SHP77 (cell line): ENCODE measurements around the gene SPINK13.
"Not testable (repeated sequence)": the region's sequence is repeated elsewhere in the genome, so short reads cannot be mapped to it uniquely, and the experiment has no call there.

Source experiments
- DNase-seq, 2 experiments: peaks; one replicate each; lab custom pipeline; 2025; lab: John Stamatoyannopoulos, UW

The SPINK13 gene, protein sequence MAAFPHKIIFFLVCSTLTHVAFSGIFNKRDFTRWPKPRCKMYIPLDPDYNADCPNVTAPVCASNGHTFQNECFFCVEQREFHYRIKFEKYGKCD

DNA sequence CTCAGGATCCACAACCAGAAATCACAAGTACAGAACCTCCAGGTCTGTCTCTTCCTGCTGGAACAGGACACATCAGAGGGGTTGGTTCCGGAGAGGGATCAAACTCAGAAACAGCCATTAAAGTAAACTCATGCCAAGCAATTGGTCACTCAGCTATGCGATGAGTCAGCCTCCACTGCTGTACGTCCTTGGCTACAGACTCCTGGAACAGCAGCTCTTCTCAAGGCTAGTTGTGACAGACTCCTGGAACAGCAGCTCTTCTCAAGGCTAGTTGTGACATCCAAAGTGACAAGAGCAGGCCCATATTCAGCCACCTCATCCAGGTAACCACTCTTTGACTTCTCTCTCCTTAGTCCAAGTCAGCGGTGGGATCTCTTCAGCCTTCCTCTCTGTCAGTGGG is at the start of gene SPINK13:
SPINK13 (plus strand) TSS at position 229 of the 400 bp plus-strand sequence. CDS start 1,279 bp downstream, outside the sequence.
- DNase-seq = no peak

- no peak for DNase-seq
Observed at GRCh38 chr5:148221508-148221907, 47.1 kb upstream of the SPINK13 start.

GRCh38 chr5:148224117-148224742 is 44.4 kb upstream of the SPINK13 start:
- DNase-seq = no peak

DNA sequence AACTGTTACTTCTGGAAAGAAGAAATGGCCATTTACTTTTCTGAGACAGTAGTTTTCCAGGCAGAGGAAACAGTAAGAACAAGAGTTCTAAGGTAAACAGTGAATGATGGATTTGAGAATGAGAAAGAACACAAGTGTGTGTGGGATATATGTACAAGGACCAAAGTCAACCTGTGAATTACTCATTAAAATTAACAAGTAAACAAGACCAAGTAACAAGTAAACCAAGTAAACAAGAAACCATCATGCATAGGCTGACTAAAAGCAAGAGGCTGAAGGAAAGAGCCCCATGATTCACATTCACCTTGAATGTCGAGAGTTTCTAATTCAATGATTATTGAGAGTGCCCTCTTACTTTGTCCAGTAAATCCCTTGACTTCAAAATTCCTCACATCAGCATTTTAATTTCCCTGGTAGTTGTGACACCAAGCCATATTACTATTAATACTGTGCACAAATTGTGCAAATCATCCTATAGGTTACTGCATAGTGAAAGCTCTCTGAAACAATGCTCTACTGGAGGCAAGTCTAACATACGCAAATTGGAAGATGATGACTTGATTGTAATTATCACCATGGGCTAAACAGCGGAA is 40.1 kb upstream of the SPINK13 start:
- DNase-seq = no peak

DNA sequence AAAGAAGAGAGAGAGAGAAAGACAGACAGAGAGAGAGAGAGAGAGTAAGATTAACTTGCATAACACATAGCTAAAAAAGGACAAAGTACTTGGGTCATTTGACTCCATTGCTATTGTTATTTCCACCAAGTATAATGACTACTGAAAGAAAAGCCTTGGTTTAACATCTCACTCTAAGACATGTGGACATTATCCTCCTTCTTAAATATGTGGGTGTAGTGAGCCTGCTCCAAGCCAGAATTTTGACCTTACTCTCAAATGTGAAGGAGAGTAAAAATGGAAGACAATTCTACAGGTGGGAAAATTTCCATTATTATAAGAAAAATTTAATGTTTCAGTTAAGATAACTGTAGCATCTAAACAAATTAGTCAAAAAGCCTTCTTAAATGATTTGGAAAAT is 38.8 kb upstream of the SPINK13 start:
- DNase-seq = no peak

- no peak for DNase-seq
Observed at GRCh38 chr5:148230240-148230639, 38.4 kb upstream of the SPINK13 start.

DNA sequence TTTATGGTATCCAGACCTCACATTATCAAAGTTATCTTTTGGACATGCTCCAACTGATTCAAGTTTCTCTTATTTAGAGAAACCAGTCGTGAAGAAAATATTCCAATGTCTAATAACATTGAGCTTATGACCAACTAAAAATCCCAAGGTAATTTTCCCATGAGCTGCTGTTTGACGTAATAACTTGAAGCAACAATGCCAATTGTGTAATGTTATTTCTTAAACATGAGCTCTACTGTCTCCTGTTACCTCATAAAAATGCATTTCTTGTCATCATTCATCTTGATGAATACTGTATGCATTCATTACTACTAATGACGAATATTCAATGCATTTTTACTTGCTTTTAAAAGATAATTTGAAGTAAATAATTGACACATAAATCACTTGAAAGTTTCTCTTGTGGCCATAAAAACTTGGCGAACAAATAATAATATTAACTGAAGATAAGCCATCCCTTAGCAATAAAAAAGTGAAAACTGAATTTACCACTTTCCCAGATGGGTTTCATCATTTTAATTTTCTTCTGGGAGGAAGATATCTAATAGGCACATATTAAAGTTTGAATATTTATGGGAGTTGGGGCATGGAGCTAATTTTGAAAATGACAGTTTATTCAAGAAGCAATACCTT is 30.7 kb upstream of the SPINK13 start:
- DNase-seq = no peak

- no peak for DNase-seq
Observed at GRCh38 chr5:148238418-148238794, 30.2 kb upstream of the SPINK13 start, which contains the start of gene MARCOL. Gene MARCOL (plus strand): TSS chr5:148238525. CDS start chr5:148238598, 73 bp downstream.

- no peak for DNase-seq
Observed at GRCh38 chr5:148248894-148249293, 19.7 kb upstream of the SPINK13 start.

DNA sequence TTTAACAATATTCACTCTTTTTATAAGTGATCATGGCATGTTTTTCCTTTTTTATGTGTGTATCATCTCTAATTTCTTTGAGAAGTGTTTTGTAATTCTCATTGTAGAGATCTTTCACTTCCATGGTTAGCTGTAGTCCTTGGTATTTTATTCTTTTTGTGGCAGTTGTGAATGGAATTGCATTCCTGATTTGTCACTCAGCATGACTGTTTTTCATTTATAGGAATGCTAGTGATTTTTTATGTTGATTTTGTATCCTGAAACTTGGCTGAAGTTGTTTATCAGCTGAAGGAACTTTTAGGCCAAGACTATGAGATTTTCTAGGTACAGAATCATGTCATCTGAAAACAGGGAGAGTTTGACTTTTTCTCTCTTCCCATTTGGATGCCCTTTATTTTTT is 13.1 kb upstream of the SPINK13 start:
- DNase-seq = no peak

GRCh38 chr5:148259288-148259687 is 9.3 kb upstream of the SPINK13 start:
- DNase-seq = no peak

GRCh38 chr5:148261221-148261620 is 7.4 kb upstream of the SPINK13 start:
- no peak for DNase-seq

DNA sequence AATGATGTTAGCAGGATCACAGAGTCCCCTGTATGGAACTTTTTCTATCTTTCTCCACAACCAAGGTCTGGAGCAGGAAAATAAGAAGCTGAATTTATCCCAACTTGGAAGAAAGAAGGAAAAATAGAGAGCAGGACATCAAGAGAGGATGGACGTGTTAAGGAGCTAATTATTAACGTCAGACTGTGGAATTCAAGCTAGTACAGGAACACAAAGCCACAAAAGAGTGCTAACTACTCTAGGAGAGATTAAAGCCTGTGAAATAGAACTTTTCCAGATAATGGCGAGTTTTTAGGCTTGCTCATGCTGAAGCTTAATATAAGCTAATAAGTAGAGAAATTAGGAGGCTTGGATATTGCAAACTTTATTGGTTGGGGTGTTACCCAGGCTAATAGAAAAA is 632 bp upstream of the SPINK13 start:
- no peak for DNase-seq

- not testable (repeated sequence) for DNase-seq
Observed at GRCh38 chr5:148275129-148275528, 6.5 kb downstream of the SPINK13 start.

- not testable (repeated sequence) for DNase-seq
Observed at GRCh38 chr5:148280893-148281292, 12.3 kb downstream of the SPINK13 start.

GRCh38 chr5:148281336-148281735 is 12.7 kb downstream of the SPINK13 start:
- not testable (repeated sequence) for DNase-seq

GRCh38 chr5:148290271-148291195 is 21.9 kb downstream of the SPINK13 start:
- DNase-seq = peak in 1 of 2 experiments; percentile 6

- DNase-seq = no peak
Observed at GRCh38 chr5:148297731-148298130, 29.1 kb downstream of the SPINK13 start.

DNA sequence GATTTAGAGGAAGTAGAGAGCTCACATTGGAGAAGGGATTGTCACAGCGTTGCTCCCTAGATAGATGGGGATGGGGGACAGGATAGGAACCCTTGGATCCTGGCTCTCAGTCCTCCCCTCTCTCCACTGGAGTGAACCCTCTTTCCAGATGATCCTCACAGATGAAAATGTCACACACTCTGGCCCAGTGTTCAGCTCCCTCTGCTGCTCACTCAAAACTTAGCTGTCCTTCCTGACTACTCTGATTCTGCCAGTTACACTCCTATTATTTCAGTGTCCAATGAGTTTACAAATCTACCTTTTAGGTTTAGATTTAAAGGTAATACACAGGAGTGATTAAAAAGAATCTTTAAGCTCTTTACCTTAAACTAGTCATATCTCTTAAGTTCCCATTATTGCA is 37.9 kb downstream of the SPINK13 start:
- no peak for DNase-seq

- no peak for DNase-seq
Observed at GRCh38 chr5:148309019-148309418, 40.4 kb downstream of the SPINK13 start.

DNA sequence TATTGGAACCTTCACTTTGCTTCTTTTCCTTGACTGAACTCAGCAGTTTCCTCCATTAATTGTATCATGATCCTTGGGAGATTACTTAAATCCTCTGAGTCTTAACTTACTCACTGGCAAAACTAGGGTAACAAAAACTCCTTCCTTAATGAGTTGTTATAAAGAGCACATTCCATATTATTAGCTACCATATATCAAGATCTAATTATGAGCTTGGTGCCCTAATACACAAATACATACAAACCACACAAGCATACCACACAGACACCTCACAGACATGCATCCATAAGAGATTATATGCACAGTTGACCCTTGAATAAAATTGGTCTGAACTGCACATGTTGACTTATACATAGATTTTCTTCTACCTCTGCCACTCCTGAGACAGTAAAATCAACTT is 41.2 kb downstream of the SPINK13 start:
- DNase-seq = no peak

DNA sequence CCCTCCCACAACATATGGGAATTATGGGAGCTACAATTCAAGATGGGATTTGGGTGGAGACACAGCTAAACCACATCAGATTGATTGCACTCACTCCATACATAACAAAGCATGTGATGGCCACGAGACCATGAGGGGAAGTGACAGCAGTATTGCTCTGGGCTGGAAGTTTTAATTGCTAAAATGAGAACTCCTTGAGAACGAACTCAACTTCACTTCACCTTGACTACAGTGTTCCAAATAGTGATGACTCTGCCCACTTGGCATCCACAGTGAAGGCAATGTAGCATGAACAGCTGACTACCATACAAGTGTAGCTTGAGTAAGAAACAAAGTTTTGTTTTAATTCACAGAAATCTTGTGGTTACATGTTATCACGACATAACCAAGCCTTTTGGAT is 42.9 kb downstream of the SPINK13 start:
- no peak for DNase-seq
